ENCODE data around the gene HIBCH. TPM values are rescaled to one million over a fixed set of nuclear protein-coding genes. Genes with fewer than 3 reads are reported as not detected.

Gene HIBCH
- total and polyA plus RNA-seq, 2 of the 13 experiments (the other 11 are each of a cell fraction or from before 2014, with no cell fraction given): 18.8 to 49.5 TPM

DNA sequence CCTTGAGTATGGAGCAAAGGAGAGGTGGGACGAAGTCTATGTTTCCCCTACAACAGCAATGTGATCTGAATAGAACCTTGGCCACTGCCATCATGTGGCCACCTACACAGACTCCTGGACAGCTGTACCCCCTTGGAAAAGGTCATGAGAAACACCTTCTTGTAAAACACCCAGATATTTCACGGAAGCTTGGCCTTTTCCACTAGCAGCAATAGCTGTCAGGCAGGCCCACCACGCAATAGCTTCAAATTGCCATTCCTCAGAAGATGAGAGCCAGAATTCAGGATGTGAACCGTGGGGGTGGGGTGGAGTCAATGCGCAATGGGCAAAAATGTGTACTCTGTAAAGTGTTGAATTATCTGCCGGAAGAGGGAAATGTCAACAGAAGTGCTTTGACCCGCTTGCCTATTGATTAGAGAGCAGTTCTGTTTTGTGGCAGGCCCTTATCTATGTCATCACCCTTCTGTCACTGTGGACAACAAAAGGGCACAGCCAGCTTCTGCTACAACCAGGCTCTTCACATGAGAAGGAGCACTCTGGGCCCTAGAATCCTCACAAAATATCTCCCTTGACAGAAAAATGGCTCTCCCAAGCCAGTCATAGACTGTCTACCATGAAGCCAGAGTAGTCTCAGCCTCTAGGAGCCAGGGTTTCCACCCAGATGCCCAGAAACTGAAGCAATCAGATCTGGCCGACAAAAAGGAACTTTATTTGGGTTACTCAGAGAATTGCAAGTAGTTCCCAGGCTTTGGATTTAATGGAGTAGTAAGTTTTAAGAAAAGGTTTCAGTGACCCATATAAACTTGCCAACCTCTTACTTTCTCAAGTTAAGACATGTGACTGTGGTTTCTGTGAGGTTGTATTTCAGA is 33.3 kb upstream of the HIBCH start (continued):
- TF ChIP-seq ZMYM2 (CRISPR knock-in tag; IDR thresholded peaks at IDR 0.05) (peak; percentile 87), TEAD2 (CRISPR knock-in tag; IDR thresholded peaks at IDR 0.05) (no peak), ZFY (CRISPR knock-in tag; IDR thresholded peaks at IDR 0.05) (peak; percentile 54; the same call in 1 of the 2 replicates), HOXA3 (CRISPR knock-in tag; IDR thresholded peaks at IDR 0.05) (peak; percentile 91), ZNF33B (CRISPR knock-in tag; IDR thresholded peaks at IDR 0.05) (peak; percentile 92; the same call in 1 of the 2 replicates), MIER3 (CRISPR knock-in tag; IDR thresholded peaks at IDR 0.05; ENCODE audit: borderline replicate concordance) (peak; percentile 99), PCBP1 (IDR thresholded peaks at IDR 0.05; ENCODE audit: borderline replicate concordance, low read depth, low read length) (no peak), SOX13 (IDR thresholded peaks at IDR 0.05) (peak; percentile 93), SOX13 (CRISPR knock-in tag; conservative IDR thresholded peaks at IDR 0.05 in 1 of 2, IDR thresholded peaks at IDR 0.05 in 1 of 2) (peak in 1 of 2 experiments; percentile 99; a peak in 2 of 4 replicates), ZNF382 (CRISPR knock-in tag; IDR thresholded peaks at IDR 0.05; ENCODE audit: borderline replicate concordance) (no peak), ZNF17 (CRISPR knock-in tag; IDR thresholded peaks at IDR 0.05) (no peak), ZBTB3 (CRISPR knock-in tag; IDR thresholded peaks at IDR 0.05; ENCODE audit: borderline replicate concordance, low read depth) (peak; percentile 94), GFI1 (CRISPR knock-in tag; IDR thresholded peaks at IDR 0.05; ENCODE audit: borderline replicate concordance) (peak; percentile 91), HIVEP1 (CRISPR knock-in tag; IDR thresholded peaks at IDR 0.05) (peak; percentile 87), ZNF75D (CRISPR knock-in tag; IDR thresholded peaks at IDR 0.05; ENCODE audit: borderline replicate concordance) (no peak), SMAD1 (CRISPR knock-in tag; IDR thresholded peaks at IDR 0.05; ENCODE audit: borderline replicate concordance, low read depth) (peak; percentile 59; the same call in 1 of the 2 replicates), TGIF2 (CRISPR knock-in tag; IDR thresholded peaks at IDR 0.05) (peak; percentile 99), BORCS8-MEF2B (CRISPR knock-in tag; IDR thresholded peaks at IDR 0.05) (peak; percentile 95)
- TF ChIP-seq, protein P1, sequence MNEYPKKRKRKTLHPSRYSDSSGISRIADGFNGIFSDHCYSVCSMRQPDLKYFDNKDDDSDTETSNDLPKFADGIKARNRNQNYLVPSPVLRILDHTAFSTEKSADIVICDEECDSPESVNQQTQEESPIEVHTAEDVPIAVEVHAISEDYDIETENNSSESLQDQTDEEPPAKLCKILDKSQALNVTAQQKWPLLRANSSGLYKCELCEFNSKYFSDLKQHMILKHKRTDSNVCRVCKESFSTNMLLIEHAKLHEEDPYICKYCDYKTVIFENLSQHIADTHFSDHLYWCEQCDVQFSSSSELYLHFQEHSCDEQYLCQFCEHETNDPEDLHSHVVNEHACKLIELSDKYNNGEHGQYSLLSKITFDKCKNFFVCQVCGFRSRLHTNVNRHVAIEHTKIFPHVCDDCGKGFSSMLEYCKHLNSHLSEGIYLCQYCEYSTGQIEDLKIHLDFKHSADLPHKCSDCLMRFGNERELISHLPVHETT (CRISPR knock-in tag; conservative IDR thresholded peaks at IDR 0.05): peak; percentile 87
- TF ChIP-seq, protein P2, sequence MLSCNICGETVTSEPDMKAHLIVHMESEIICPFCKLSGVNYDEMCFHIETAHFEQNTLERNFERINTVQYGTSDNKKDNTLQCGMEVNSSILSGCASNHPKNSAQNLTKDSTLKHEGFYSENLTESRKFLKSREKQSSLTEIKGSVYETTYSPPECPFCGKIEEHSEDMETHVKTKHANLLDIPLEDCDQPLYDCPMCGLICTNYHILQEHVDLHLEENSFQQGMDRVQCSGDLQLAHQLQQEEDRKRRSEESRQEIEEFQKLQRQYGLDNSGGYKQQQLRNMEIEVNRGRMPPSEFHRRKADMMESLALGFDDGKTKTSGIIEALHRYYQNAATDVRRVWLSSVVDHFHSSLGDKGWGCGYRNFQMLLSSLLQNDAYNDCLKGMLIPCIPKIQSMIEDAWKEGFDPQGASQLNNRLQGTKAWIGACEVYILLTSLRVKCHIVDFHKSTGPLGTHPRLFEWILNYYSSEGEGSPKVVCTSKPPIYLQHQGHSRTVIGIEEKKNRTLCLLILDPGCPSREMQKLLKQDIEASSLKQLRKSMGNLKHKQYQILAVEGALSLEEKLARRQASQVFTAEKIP (CRISPR knock-in tag; IDR thresholded peaks at IDR 0.05; ENCODE audit: borderline replicate concordance): no peak
- TF ChIP-seq, protein P3, sequence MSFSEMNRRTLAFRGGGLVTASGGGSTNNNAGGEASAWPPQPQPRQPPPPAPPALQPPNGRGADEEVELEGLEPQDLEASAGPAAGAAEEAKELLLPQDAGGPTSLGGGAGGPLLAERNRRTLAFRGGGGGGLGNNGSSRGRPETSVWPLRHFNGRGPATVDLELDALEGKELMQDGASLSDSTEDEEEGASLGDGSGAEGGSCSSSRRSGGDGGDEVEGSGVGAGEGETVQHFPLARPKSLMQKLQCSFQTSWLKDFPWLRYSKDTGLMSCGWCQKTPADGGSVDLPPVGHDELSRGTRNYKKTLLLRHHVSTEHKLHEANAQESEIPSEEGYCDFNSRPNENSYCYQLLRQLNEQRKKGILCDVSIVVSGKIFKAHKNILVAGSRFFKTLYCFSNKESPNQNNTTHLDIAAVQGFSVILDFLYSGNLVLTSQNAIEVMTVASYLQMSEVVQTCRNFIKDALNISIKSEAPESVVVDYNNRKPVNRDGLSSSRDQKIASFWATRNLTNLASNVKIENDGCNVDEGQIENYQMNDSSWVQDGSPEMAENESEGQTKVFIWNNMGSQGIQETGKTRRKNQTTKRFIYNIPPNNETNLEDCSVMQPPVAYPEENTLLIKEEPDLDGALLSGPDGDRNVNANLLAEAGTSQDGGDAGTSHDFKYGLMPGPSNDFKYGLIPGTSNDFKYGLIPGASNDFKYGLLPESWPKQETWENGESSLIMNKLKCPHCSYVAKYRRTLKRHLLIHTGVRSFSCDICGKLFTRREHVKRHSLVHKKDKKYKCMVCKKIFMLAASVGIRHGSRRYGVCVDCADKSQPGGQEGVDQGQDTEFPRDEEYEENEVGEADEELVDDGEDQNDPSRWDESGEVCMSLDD (CRISPR knock-in tag; IDR thresholded peaks at IDR 0.05; ENCODE audit: borderline replicate concordance): no peak
- TF ChIP-seq, protein P4, sequence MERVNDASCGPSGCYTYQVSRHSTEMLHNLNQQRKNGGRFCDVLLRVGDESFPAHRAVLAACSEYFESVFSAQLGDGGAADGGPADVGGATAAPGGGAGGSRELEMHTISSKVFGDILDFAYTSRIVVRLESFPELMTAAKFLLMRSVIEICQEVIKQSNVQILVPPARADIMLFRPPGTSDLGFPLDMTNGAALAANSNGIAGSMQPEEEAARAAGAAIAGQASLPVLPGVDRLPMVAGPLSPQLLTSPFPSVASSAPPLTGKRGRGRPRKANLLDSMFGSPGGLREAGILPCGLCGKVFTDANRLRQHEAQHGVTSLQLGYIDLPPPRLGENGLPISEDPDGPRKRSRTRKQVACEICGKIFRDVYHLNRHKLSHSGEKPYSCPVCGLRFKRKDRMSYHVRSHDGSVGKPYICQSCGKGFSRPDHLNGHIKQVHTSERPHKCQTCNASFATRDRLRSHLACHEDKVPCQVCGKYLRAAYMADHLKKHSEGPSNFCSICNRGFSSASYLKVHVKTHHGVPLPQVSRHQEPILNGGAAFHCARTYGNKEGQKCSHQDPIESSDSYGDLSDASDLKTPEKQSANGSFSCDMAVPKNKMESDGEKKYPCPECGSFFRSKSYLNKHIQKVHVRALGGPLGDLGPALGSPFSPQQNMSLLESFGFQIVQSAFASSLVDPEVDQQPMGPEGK (CRISPR knock-in tag; IDR thresholded peaks at IDR 0.05): peak; percentile 84
